Measurements from ENCODE around the gene ZNF518A.

The ZNF518A gene

DNA sequence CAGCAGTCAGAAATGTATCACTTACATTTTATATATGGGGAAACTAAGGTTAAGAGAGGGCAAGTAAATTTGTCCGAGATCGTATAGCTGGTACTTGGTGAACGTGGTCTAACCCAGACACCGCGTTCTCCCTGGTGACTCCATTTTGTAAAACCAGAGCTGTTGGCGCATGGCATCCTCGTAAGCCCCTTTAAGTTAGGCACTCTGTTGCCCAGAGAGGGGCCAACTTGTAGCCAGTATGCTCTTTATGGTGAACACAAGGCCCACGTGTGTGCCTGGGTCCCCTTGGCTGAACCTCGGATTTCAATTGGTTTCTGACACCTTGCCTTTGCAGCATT lies 39.7 kb upstream of the ZNF518A start:
- H2BK120ac ChIP-seq (ENCODE audit: low read depth, low read length), result no peak overlapping the region
- no peaks in the 10 kb centered on the region for H3K36me3 ChIP-seq (ENCODE audit: control insufficient read depth, insufficient read depth, low read length)
- H3K27me3 ChIP-seq (ENCODE audit: insufficient read depth, low read length, poor library complexity), result no peaks in the 10 kb centered on the region
- H4K8ac ChIP-seq (ENCODE audit: low read depth, low read length), result no peak overlapping the region
- no peak overlapping the region for H3K18ac ChIP-seq (ENCODE audit: low read length)
- no peaks in the 10 kb centered on the region for H3K4me1 ChIP-seq (ENCODE audit: control insufficient read depth, low read depth, low read length)
- DNase-seq, result no peak
- H3K79me2 ChIP-seq (ENCODE audit: control insufficient read depth, insufficient read depth, low read length), result no peaks in the 10 kb centered on the region
- no peak overlapping the region for H2BK15ac ChIP-seq (replicated peaks; ENCODE audit: low read depth)
- H3K4me2 ChIP-seq (ENCODE audit: low read length), result no peak overlapping the region
- no CpG with 5 or more reads among the region's 9 CpGs for WGBS (ENCODE audit: extremely low coverage, insufficient coverage, low lambda C conversion rate)
- no peaks in the 10 kb centered on the region for H3K79me1 ChIP-seq (ENCODE audit: low read length)
- no peak overlapping the region for H2AK5ac ChIP-seq (ENCODE audit: low read length)
- no peak overlapping the region for H3K27ac ChIP-seq (ENCODE audit: low read depth, low read length)
- no peak overlapping the region for H3K9ac ChIP-seq (ENCODE audit: low read length)
- no peak overlapping the region for H3K23ac ChIP-seq (ENCODE audit: low read length)
- no peak overlapping the region for H3K56ac ChIP-seq (ENCODE audit: low read length)
- H3K4ac ChIP-seq (ENCODE audit: low read depth, low read length), result no peak overlapping the region
- no peak overlapping the region for H3K4me3 ChIP-seq (ENCODE audit: low read length)
- H4K5ac ChIP-seq (ENCODE audit: low read length), result no peak overlapping the region
- no peak overlapping the region for H2BK5ac ChIP-seq (ENCODE audit: low read length)

DNA sequence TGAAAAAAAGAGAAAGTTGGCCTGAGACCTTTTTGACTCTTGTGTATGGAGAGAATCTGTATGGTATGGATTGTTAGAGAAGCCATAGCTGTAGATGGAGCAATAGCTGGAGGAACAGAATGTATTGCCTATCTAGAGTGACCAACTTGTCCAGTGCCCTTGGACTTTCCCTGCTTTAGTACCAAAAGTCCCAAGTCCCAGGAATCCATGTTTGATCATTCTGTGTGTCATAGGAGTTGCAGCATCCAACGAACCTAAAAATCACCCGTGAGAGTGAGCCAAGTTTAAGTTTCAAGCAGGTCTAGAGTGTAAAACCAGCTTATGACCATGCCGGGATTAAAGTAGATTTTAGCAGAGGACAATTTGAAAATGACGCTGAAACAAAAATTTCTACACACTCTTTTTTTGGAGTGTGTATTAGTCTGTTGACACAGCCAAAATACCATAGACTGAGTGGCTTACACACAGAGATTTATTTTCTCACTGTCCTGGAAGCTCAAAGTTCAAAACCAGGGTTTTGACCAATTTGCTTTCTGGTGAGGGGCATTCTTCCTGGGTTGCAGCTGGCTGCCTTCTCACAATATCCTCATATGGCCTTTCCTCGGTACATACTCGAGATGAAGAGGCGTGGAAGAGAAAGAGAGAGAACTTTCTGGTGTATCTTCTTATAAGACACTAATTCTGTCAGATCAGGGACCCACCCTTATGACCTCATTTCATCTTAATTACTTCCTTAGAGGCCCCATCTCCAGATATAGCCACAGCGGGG lies 36.9 kb upstream of the ZNF518A start:
- no peak overlapping the region for H4K5ac ChIP-seq (ENCODE audit: low read length)
- H3K4me3 ChIP-seq (ENCODE audit: low read length), result no peak overlapping the region
- no peak overlapping the region for H2BK120ac ChIP-seq (ENCODE audit: low read depth, low read length)
- H3K27me3 ChIP-seq (ENCODE audit: insufficient read depth, low read length, poor library complexity), result no peaks in the 10 kb centered on the region
- H3K18ac ChIP-seq (ENCODE audit: low read length), result no peak overlapping the region
- no peak overlapping the region for H2BK15ac ChIP-seq (replicated peaks; ENCODE audit: low read depth)
- H3K27ac ChIP-seq (ENCODE audit: low read depth, low read length), result no peak overlapping the region
- no peaks in the 10 kb centered on the region for H3K36me3 ChIP-seq (ENCODE audit: control insufficient read depth, insufficient read depth, low read length)
- H3K79me1 ChIP-seq (ENCODE audit: low read length), result no peaks in the 10 kb centered on the region
- H3K79me2 ChIP-seq (ENCODE audit: control insufficient read depth, insufficient read depth, low read length), result no peaks in the 10 kb centered on the region
- H2AK5ac ChIP-seq (ENCODE audit: low read length), result no peak overlapping the region
- H3K4me2 ChIP-seq (ENCODE audit: low read length), result no peak overlapping the region
- no peak overlapping the region for H3K23ac ChIP-seq (ENCODE audit: low read length)
- DNase-seq, result no peak
- H4K8ac ChIP-seq (ENCODE audit: low read depth, low read length), result no peak overlapping the region
- no peaks in the 10 kb centered on the region for H3K4me1 ChIP-seq (ENCODE audit: control insufficient read depth, low read depth, low read length)
- no peak overlapping the region for H2BK5ac ChIP-seq (ENCODE audit: low read length)
- no peak overlapping the region for H3K4ac ChIP-seq (ENCODE audit: low read depth, low read length)
- no peak overlapping the region for H3K56ac ChIP-seq (ENCODE audit: low read length)
- WGBS (ENCODE audit: extremely low coverage, insufficient coverage, low lambda C conversion rate), result no CpG with 5 or more reads among the region's 8 CpGs
- no peak overlapping the region for H3K9ac ChIP-seq (ENCODE audit: low read length)

DNA sequence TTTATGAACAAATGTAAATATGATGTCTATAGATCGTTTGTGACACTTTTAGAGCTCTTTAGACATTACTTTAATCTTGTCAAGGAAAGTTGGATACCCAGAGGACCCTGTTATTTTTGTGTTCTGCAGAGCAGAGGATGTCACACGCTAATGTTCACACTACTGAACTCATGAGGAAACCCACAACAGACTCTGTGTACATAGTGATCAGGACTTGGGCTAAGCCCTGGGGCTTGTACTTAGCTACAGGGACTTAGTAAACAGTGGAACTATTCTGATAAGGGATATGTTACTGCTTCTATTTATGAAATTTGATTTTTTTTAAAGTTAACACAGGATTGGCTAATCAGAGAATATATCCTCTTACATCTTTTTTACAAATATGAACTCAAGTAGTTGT lies 36.1 kb upstream of the ZNF518A start:
- no peak overlapping the region for H4K5ac ChIP-seq (ENCODE audit: low read length)
- H3K79me2 ChIP-seq (ENCODE audit: control insufficient read depth, insufficient read depth, low read length), result no peaks in the 10 kb centered on the region
- no peak overlapping the region for H4K8ac ChIP-seq (ENCODE audit: low read depth, low read length)
- H2AK5ac ChIP-seq (ENCODE audit: low read length), result no peak overlapping the region
- no peaks in the 10 kb centered on the region for H3K79me1 ChIP-seq (ENCODE audit: low read length)
- H3K27ac ChIP-seq (ENCODE audit: low read depth, low read length), result no peak overlapping the region
- no peak overlapping the region for H3K18ac ChIP-seq (ENCODE audit: low read length)
- no peak overlapping the region for H2BK5ac ChIP-seq (ENCODE audit: low read length)
- no peak overlapping the region for H3K23ac ChIP-seq (ENCODE audit: low read length)
- no peaks in the 10 kb centered on the region for H3K4me1 ChIP-seq (ENCODE audit: control insufficient read depth, low read depth, low read length)
- H3K9ac ChIP-seq (ENCODE audit: low read length), result no peak overlapping the region
- no peak for DNase-seq
- no CpG with 5 or more reads among the region's 2 CpGs for WGBS (ENCODE audit: extremely low coverage, insufficient coverage, low lambda C conversion rate)
- no peak overlapping the region for H3K56ac ChIP-seq (ENCODE audit: low read length)
- H3K4ac ChIP-seq (ENCODE audit: low read depth, low read length), result no peak overlapping the region
- no peak overlapping the region for H2BK15ac ChIP-seq (replicated peaks; ENCODE audit: low read depth)
- no peaks in the 10 kb centered on the region for H3K27me3 ChIP-seq (ENCODE audit: insufficient read depth, low read length, poor library complexity)
- H3K4me3 ChIP-seq (ENCODE audit: low read length), result no peak overlapping the region
- no peaks in the 10 kb centered on the region for H3K36me3 ChIP-seq (ENCODE audit: control insufficient read depth, insufficient read depth, low read length)
- no peak overlapping the region for H3K4me2 ChIP-seq (ENCODE audit: low read length)
- H2BK120ac ChIP-seq (ENCODE audit: low read depth, low read length), result no peak overlapping the region

DNA sequence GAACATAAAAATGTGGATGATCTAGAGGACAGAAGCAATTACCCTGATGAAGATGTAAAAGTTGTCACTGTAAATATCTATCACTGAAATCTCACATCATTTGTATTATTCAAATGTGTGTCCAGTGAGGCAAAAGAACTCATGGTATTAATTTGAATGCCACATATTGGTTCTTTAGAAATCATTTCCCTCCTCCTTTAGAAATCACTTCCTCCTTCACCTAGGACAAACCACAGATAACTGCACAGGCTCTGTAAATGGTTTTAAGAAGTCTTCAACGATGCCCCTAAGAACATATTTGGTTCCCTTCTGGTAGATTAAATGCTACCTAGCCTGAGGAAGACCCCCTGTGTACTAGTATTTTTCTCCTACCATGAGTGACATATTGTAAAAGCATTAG lies 33.1 kb upstream of the ZNF518A start:
- Histone ChIP-seq H3K27me3 (ENCODE audit: insufficient read depth, low read length, poor library complexity) (no peaks in the 10 kb centered on the region), H2AK5ac (ENCODE audit: low read length) (no peak overlapping the region), H3K4ac (ENCODE audit: low read depth, low read length) (no peak overlapping the region), H3K27ac (ENCODE audit: low read depth, low read length) (no peak overlapping the region), H3K4me2 (ENCODE audit: low read length) (no peak overlapping the region), H3K56ac (ENCODE audit: low read length) (no peak overlapping the region), H3K4me1 (ENCODE audit: control insufficient read depth, low read depth, low read length) (no peaks in the 10 kb centered on the region), H4K8ac (ENCODE audit: low read depth, low read length) (no peak overlapping the region), H2BK120ac (ENCODE audit: low read depth, low read length) (no peak overlapping the region), H3K9ac (ENCODE audit: low read length) (no peak overlapping the region), H3K4me3 (ENCODE audit: low read length) (no peak overlapping the region), H2BK5ac (ENCODE audit: low read length) (no peak overlapping the region), H3K18ac (ENCODE audit: low read length) (no peak overlapping the region), H3K36me3 (ENCODE audit: control insufficient read depth, insufficient read depth, low read length) (no peaks in the 10 kb centered on the region), H3K23ac (ENCODE audit: low read length) (no peak overlapping the region), H3K79me2 (ENCODE audit: control insufficient read depth, insufficient read depth, low read length) (no peaks in the 10 kb centered on the region), H2BK15ac (replicated peaks; ENCODE audit: low read depth) (no peak overlapping the region), H3K79me1 (ENCODE audit: low read length) (no peaks in the 10 kb centered on the region), H4K5ac (ENCODE audit: low read length) (no peak overlapping the region)
- DNase-seq, result no peak
- WGBS (ENCODE audit: extremely low coverage, insufficient coverage, low lambda C conversion rate), result no CpG with 5 or more reads among the region's 1 CpG

DNA sequence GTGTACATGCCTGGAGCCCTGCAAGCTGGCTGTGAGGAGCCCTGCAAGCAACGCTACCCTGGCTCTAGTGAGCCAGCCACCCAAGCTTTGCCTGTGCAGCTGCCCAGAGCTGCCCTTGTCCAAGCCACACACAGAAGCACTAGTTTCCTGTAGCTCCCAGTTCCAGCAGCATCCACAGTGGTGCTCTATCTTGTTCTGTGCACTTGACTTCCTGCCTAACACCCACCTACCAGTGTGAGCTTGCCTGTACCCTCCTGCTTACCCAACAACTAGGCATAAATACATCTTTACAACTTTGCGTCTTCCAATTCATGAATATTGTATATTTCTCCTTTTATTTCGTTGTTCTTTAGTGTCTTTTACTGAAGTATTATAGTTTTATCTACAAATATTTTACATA lies 32.2 kb upstream of the ZNF518A start:
- no peak for DNase-seq
- H2AK5ac ChIP-seq (ENCODE audit: low read length), result no peak overlapping the region
- no peak overlapping the region for H4K8ac ChIP-seq (ENCODE audit: low read depth, low read length)
- H3K4me1 ChIP-seq (ENCODE audit: control insufficient read depth, low read depth, low read length), result no peaks in the 10 kb centered on the region
- H3K23ac ChIP-seq (ENCODE audit: low read length), result no peak overlapping the region
- no peaks in the 10 kb centered on the region for H3K79me1 ChIP-seq (ENCODE audit: low read length)
- no peak overlapping the region for H2BK120ac ChIP-seq (ENCODE audit: low read depth, low read length)
- no peaks in the 10 kb centered on the region for H3K36me3 ChIP-seq (ENCODE audit: control insufficient read depth, insufficient read depth, low read length)
- no peak overlapping the region for H3K4me3 ChIP-seq (ENCODE audit: low read length)
- no peak overlapping the region for H3K9ac ChIP-seq (ENCODE audit: low read length)
- H3K18ac ChIP-seq (ENCODE audit: low read length), result no peak overlapping the region
- no peak overlapping the region for H2BK15ac ChIP-seq (replicated peaks; ENCODE audit: low read depth)
- H3K27me3 ChIP-seq (ENCODE audit: insufficient read depth, low read length, poor library complexity), result no peaks in the 10 kb centered on the region
- H2BK5ac ChIP-seq (ENCODE audit: low read length), result no peak overlapping the region
- no peak overlapping the region for H3K56ac ChIP-seq (ENCODE audit: low read length)
- H4K5ac ChIP-seq (ENCODE audit: low read length), result no peak overlapping the region
- H3K4me2 ChIP-seq (ENCODE audit: low read length), result no peak overlapping the region
- no peak overlapping the region for H3K27ac ChIP-seq (ENCODE audit: low read depth, low read length)
- WGBS (ENCODE audit: extremely low coverage, insufficient coverage, low lambda C conversion rate), result no CpG with 5 or more reads among the region's 3 CpGs
- H3K79me2 ChIP-seq (ENCODE audit: control insufficient read depth, insufficient read depth, low read length), result no peaks in the 10 kb centered on the region
- H3K4ac ChIP-seq (ENCODE audit: low read depth, low read length), result no peak overlapping the region

DNA sequence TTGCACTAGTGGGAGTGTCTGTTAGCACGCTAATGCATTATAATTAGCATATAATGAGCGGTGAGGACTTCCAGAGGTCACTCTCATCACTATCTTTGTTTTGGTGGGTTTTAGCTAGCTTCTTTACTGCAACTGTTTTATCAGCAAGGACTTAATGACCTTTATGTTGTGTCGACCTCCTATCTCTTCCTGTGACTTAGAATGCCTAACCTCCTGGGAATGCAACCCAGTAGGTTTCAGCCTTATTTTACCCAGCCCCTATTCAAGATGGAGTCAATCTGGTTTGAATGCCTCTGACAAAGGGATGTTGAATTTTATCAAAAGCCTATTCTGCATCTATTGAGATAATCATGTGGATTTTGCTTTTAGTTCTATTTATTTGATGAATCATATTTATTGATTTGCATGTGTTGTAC lies 22.5 kb upstream of the ZNF518A start:
- no peak overlapping the region for H3K4me3 ChIP-seq (ENCODE audit: low read length)
- DNase-seq, result peak; percentile 87
- H3K79me2 ChIP-seq (ENCODE audit: control insufficient read depth, insufficient read depth, low read length), result no peaks in the 10 kb centered on the region
- H4K8ac ChIP-seq (ENCODE audit: low read depth, low read length), result no peak overlapping the region
- H2AK5ac ChIP-seq (ENCODE audit: low read length), result no peak overlapping the region
- H3K27ac ChIP-seq (ENCODE audit: low read depth, low read length), result no peak overlapping the region
- H3K36me3 ChIP-seq (ENCODE audit: control insufficient read depth, insufficient read depth, low read length), result no peaks in the 10 kb centered on the region
- H3K4ac ChIP-seq (ENCODE audit: low read depth, low read length), result no peak overlapping the region
- H2BK120ac ChIP-seq (ENCODE audit: low read depth, low read length), result no peak overlapping the region
- H3K23ac ChIP-seq (ENCODE audit: low read length), result no peak overlapping the region
- no peak overlapping the region for H3K18ac ChIP-seq (ENCODE audit: low read length)
- H3K27me3 ChIP-seq (ENCODE audit: insufficient read depth, low read length, poor library complexity), result no peaks in the 10 kb centered on the region
- no peak overlapping the region for H3K56ac ChIP-seq (ENCODE audit: low read length)
- H2BK5ac ChIP-seq (ENCODE audit: low read length), result no peak overlapping the region
- no peak overlapping the region for H3K9ac ChIP-seq (ENCODE audit: low read length)
- H2BK15ac ChIP-seq (replicated peaks; ENCODE audit: low read depth), result no peak overlapping the region
- H3K4me2 ChIP-seq (ENCODE audit: low read length), result no peak overlapping the region
- no CpG with 5 or more reads among the region's 3 CpGs for WGBS (ENCODE audit: extremely low coverage, insufficient coverage, low lambda C conversion rate)
- no peak overlapping the region for H4K5ac ChIP-seq (ENCODE audit: low read length)
- no peaks in the 10 kb centered on the region for H3K79me1 ChIP-seq (ENCODE audit: low read length)
- no peaks in the 10 kb centered on the region for H3K4me1 ChIP-seq (ENCODE audit: control insufficient read depth, low read depth, low read length)

Measured in mesendoderm (in vitro differentiated cells).